Stomach (tissue), 4 donors: Measurements from ENCODE around the gene IQCM.

ENCODE experiments used
- POLR2A ChIP-seq, 4 donors: fragments of 450-650 bp; IDR thresholded peaks; one replicate each; pipeline ENCODE4 v1.6.1; 2016; ENCODE audit warnings: antibody characterized with exemption in 4 of 4, control low read depth in 2 of 4, mild to moderate bottlenecking in 1 of 4, moderate library complexity in 1 of 4
- POLR2AphosphoS5 ChIP-seq, 3 donors: sonication (generic); formaldehyde crosslinking; IDR thresholded peaks; one replicate each; pipeline ENCODE4 v1.6.1; 2016; ENCODE audit warnings: antibody characterized with exemption in 3 of 3
- TF ChIP-seq, protein P1 (sequence below), 7 experiments: fragments of 450-650 bp in 4 of 7; fragments of 200-600 bp in 3 of 7; sonication (generic) in 3 of 7; IDR thresholded peaks; one replicate each; pipeline ENCODE4 v1.5.1; 2016 to 2019; ENCODE audit warnings: antibody characterized with exemption in 7 of 7, control low read depth in 2 of 7, mild to moderate bottlenecking in 1 of 7

DNA sequence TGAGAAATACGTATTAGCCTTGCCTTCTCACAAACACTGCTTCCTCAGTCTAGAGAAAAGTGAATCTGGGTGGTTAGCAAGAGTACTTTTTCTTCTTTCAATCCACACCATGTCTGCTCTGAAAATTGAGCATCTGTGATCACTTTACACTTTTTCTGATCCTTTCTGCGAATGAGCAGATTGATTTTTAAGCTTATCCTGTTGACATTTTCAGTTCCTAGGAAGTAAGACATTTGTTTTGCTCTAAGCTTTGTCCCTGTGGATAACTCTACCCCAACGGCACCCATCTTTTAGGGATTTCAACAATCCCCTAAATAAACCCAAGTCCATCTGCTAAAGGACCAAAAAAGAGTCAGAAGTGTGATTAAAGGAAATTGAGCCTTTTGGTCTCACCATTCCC, 487.5 kb downstream of the IQCM start:
- TF ChIP-seq, protein P1, sequence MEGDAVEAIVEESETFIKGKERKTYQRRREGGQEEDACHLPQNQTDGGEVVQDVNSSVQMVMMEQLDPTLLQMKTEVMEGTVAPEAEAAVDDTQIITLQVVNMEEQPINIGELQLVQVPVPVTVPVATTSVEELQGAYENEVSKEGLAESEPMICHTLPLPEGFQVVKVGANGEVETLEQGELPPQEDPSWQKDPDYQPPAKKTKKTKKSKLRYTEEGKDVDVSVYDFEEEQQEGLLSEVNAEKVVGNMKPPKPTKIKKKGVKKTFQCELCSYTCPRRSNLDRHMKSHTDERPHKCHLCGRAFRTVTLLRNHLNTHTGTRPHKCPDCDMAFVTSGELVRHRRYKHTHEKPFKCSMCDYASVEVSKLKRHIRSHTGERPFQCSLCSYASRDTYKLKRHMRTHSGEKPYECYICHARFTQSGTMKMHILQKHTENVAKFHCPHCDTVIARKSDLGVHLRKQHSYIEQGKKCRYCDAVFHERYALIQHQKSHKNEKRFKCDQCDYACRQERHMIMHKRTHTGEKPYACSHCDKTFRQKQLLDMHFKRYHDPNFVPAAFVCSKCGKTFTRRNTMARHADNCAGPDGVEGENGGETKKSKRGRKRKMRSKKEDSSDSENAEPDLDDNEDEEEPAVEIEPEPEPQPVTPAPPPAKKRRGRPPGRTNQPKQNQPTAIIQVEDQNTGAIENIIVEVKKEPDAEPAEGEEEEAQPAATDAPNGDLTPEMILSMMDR (IDR thresholded peaks at IDR 0.05) = no peak
- TF ChIP-seq POLR2AphosphoS5 (IDR thresholded peaks at IDR 0.05) = no peak
- TF ChIP-seq POLR2A (IDR thresholded peaks at IDR 0.05) = no peak
